GM12891 (cell line): ENCODE results near the gene GCK.

Experiments used
- DNase-seq: peaks from one replicate; pipeline ENCODE4 v3.0.0; 2011; ENCODE audit warnings: low spot score; ENCODE audit not compliant: insufficient read length
- FAIRE-seq: peaks from 2 replicates; lab custom pipeline; 2011; peaks lifted over from hg19 to GRCh38; lab: Jason Lieb, UNC
- PAX5 ChIP-seq: IDR thresholded peaks from 2 replicates; pipeline ENCODE4 v1.6.1; 2011; ENCODE audit warnings: low read length, moderate library complexity, mild to moderate bottlenecking; ENCODE audit not compliant: insufficient read depth, severe bottlenecking
- POLR2A ChIP-seq: IDR thresholded peaks from 2 replicates; pipeline ENCODE4 v1.6.1; 2011; ENCODE audit warnings: low read depth, low read length, control low read depth
- POLR2AphosphoS5 ChIP-seq: IDR thresholded peaks from 2 replicates; pipeline ENCODE4 v1.6.1; 2011; ENCODE audit warnings: low read depth, low read length, control low read depth
- POU2F2 ChIP-seq: IDR thresholded peaks from 2 replicates; pipeline ENCODE4 v1.6.1; 2011; ENCODE audit warnings: low read depth, mild to moderate bottlenecking, control low read depth, low read length, moderate library complexity
- SPI1 ChIP-seq: IDR thresholded peaks from 2 replicates; pipeline ENCODE4 v1.6.1; 2011; ENCODE audit warnings: low read depth, low read length, control low read depth
- TAF1 ChIP-seq: IDR thresholded peaks from 2 replicates; pipeline ENCODE4 v1.6.1; 2011; ENCODE audit warnings: low read depth, low read length, control low read depth

Gene GCK

DNA sequence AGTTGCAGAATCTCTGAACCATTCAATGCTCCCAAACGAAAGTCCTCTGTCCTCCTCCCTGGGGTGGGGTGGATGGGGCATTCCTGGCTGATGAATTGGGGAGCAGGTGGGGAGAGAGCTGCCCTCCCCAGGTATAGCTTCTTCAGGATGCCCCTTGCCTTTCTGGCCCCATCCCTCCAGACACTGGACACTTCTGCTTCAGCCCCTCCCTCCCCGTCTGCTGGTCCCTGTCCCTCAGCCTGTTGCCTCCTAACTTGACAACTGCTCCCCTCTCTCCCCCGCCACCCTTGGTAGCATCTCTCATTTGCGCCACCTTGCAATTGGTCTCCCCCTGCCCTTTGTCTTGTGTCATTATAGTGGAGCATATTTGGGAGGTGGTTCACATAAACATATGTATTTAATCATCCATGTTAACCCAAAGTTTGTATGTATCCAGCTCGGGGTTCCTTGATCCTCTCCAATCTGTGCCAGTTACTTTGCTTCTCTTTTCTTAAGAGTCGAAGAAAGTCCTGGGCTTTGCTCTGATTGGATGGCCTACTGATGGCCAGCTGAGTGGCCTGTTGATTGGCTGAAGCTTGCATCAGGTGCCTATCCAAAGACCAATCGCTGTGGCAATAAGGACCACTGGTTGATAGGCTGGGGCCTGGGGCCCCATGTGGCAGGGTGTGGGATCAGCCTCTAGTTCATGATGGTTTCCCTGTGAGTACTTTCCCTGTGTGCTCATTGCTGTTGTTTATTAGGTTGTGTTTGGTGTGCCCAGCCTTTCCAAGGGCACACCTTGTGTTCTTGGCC, 4.0 kb upstream of the GCK start:
- DNase-seq (no peak), FAIRE-seq (no peak)
- no peak for TF ChIP-seq POLR2A
- TF ChIP-seq TAF1: no peak
- TF ChIP-seq SPI1: no peak
- no peak for TF ChIP-seq POLR2AphosphoS5
- TF ChIP-seq PAX5: no peak
- TF ChIP-seq POU2F2: no peak

DNA sequence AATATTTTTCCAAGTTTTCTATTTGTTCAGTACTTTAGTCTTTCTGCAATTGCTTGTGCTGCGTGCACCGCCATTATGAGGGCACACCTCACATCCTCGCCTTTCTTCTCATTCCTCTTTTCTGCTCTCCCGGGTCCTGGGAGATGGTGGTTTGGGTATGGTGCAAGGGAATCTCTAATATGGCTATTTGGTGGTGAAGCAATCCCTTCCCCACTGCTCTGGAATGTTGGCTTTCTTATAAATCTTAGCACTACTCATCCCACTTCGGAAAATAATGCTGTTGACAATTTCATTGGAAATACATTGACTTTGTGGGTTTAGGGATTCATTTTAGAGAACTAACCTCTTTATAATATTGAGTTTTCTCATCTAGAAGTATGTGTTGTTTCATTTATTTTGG, 1.9 kb upstream of the GCK start:
- no peak for FAIRE-seq
- TF ChIP-seq POU2F2: no peak
- TF ChIP-seq POLR2A: no peak
- TF ChIP-seq POLR2AphosphoS5: no peak
- TF ChIP-seq PAX5: no peak
- TF ChIP-seq TAF1: no peak
- TF ChIP-seq SPI1: no peak
- no peak for DNase-seq

DNA sequence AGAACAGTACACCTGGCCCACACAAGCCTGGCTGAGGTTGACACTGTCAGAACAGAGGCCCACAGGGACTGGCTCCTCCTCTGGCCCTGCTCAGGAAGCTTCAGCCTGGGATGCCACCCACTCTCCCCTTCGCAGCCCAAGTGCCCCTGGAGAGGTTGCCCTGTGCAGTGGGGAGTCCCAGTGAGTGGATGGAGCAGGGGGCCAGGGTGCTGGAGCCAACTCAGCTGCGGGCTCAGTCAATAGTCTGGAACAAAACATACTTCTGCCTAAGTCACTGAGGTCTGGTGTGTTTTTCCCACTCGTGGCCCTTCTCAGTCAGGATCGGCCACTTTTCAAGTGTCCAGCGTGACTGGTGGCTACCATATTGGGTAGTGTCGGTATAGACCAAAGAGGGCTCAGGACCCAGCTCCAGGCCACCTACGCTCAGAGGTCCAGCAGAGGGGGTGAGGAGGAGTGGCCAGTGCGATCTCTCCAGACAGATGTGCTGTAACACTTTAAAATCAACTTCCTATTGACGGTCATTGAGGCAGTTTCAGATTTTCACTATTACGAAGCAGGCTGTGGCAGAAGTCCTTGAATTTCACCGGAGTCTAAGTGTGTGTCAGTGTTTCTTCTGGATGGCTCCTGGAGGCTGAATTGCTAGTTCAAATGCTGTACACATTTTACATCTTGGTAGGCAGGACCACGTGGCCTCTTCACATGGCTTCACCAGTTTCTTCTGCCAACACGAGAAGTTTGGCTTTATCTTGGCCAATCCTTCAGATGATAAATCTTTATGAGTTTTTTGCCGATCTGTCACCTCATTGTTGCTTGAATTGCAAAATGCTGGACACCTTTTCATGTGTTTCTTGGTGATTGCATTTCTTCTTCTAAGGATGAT, 994 bp upstream of the GCK start:
- FAIRE-seq (no peak), DNase-seq (no peak)
- no peak for TF ChIP-seq POU2F2
- TF ChIP-seq POLR2A: no peak
- TF ChIP-seq SPI1: no peak
- TF ChIP-seq TAF1: no peak
- no peak for TF ChIP-seq PAX5
- no peak for TF ChIP-seq POLR2AphosphoS5

DNA sequence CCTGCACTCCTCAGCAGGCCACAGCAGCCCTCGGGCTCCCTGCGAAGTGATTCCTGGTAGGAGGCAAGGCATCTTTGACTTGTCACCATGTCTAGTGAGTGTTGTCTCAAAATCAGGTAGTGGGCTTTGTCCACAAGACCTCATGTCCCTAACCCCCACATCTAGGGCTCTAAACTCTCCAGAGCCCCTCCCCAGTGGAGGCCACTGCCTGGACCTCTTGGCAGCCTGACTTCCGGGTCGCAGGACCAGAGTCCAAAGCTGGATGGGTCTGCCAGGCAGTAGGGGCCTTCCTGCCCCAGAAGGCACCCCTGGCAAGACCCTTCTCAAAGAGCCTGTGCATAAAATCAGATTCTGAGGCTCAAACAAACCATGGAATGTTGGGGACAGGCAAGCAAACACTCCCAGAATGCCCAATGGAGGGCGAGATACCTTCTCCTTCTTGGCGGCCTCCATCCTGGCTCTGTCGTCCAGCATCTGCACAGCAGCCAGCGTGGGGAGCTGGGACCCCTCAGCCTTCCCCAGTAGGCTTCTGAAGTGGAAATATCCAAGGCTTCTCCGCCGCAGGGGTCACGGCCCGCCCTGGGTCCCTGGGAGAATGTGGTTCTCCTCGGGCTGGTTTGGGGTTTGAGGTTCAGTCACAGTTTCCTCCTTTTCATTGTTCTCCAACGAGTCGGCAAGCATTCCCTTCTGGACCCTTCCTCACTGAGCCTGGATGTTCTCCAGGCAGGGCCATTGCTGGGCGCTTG, 586 bp downstream of the GCK start:
- no peak for TF ChIP-seq PAX5
- no peak for TF ChIP-seq POLR2A
- no peak for TF ChIP-seq POLR2AphosphoS5
- no peak for TF ChIP-seq SPI1
- TF ChIP-seq TAF1: no peak
- TF ChIP-seq POU2F2: no peak
- DNase-seq (no peak), FAIRE-seq (no peak)

DNA sequence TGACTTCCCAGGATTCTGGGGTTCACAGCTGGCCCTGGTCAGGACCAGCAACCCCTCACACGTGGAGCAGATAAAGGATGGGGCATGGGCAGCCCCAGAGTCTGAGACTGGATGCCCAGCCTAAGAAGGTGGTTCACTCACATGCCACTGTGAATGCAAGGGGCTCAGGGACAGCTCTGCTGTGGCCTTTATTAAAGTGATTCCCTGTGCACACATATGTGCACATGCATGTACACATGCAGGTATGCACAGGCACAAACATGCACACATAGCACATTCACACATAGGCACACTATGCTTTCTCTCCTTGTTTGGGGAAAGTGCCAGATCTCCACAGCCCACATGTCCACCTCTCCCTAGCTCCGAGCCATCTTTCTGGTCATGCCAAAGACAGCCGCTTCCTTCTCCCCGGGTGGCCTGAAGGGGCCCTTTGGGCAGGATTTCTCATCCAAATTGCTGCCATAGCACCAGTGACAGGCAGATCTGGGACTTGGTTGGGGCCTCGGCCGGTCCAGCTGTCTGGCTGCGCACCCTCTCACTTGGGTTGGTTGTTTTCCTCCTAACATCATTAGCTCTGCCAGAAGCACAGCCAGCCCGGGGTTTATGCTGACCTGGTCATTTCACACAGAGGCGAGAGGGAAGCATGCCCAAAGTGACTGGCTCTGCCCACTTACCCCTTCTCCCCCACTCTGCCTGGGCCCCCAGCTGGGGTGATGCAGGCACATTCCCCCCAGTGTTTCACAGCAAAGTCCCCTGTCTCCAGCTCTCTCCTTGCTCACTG, 1.4 kb downstream of the GCK start:
- DNase-seq: no peak
- no peak for TF ChIP-seq SPI1
- no peak for TF ChIP-seq POLR2AphosphoS5
- no peak for TF ChIP-seq POLR2A
- no peak for TF ChIP-seq PAX5
- no peak for TF ChIP-seq POU2F2
- no peak for TF ChIP-seq TAF1
- no peak for FAIRE-seq

DNA sequence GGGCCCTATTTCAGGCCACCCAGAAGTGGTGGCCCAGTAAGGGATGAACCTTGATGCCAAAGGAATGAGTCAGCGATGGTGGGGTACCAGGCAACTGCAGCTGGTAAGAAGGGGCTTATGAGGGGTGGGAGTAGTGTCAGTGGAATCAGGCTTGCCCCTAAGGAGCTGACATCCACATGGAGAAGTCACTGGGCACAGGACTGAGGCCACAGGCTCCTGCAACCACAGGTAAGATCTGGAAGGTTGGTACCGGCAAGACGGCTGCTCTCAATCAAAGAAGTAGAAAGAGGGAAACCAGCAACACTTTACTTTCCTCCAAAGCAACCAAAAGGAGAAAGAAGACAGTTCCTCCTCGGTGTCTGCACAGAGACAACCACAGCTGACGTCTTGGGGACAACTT, 2.5 kb downstream of the GCK start:
- TF ChIP-seq POLR2AphosphoS5 (no peak), TAF1 (no peak), POU2F2 (no peak), SPI1 (no peak), POLR2A (no peak), PAX5 (no peak)
- FAIRE-seq: no peak
- DNase-seq: no peak

DNA sequence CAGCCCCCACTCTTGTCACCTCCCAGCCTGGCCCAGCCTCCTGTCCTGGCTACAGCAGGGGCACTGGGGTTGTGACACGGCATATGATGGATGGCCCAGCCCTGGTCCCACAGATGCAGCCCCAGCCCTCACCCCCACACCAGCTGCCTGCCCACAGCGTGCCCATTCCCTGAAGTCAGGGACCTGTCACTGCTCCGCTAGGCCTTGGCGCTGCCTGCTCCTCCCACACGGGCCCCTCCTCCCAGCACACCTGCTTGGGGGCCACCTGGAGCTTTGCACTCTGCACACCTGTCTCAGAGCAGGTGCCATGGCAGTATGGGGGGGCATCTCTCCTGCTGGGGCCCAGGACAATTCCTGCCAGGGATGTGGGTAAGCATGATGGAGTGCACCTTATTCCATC, 3.5 kb downstream of the GCK start:
- FAIRE-seq (no peak), DNase-seq (no peak)
- TF ChIP-seq POLR2A (no peak), POLR2AphosphoS5 (no peak), POU2F2 (no peak), SPI1 (no peak), PAX5 (no peak), TAF1 (no peak)

DNA sequence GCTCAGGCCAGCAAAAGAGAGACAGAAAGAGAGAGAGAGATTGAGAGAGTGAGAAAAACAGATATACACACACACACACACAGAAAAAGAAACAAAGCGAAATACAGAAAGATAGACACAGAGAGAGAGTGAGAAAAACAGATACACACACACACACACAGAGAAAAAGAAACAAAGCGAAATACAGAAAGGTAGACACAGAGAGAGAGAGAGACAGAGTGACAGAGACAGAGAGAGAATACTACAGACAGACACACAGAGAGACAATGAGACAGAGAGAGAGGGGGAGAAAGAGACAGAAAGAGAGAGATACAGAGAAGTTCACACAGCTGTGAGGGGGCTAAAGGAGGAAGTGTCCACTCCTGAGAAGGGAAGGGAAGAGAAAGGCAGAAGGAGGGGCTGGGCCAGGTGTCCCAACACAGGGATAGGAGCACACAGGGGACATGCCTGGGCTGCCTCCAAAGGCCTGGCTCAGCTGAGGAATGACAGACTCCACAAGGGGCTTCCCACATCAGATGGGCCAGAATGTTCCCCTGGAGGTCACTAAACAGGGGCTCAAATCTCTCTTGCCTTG, 4.3 kb downstream of the GCK start:
- TF ChIP-seq POLR2A (no peak), PAX5 (no peak), POU2F2 (no peak), SPI1 (no peak), TAF1 (no peak), POLR2AphosphoS5 (no peak)
- FAIRE-seq: no peak
- DNase-seq: no peak
